Activated naive CD8-positive, alpha-beta T cell treated with anti-CD3 and anti-CD28 coated beads for 36 hours (primary cell): Measurements from ENCODE around the gene SKI. TPM values are rescaled to one million over a fixed set of nuclear protein-coding genes. Genes with fewer than 3 reads are reported as not detected.

Experiments used
- DNase-seq: peaks from one replicate; pipeline ENCODE4 v3.0.0; 2021
- H3K27ac Mint-ChIP-seq: one replicate; pipeline ENCODE4 v1.8.0; 2022; ENCODE audit warnings: mild to moderate bottlenecking, moderate library complexity, mixed read lengths
- H3K27me3 Mint-ChIP-seq: one replicate; pipeline ENCODE4 v1.8.0; 2022; ENCODE audit warnings: mild to moderate bottlenecking, mixed read lengths
- H3K36me3 Mint-ChIP-seq: one replicate; pipeline ENCODE4 v1.8.0; 2021; ENCODE audit warnings: mild to moderate bottlenecking, mixed read lengths
- H3K4me1 Mint-ChIP-seq: one replicate; pipeline ENCODE4 v1.8.0; 2021; ENCODE audit warnings: mixed read lengths
- H3K4me3 Mint-ChIP-seq: one replicate; pipeline ENCODE4 v1.8.0; 2022; ENCODE audit warnings: mild to moderate bottlenecking, moderate library complexity, mixed read lengths
- H3K9me3 Mint-ChIP-seq: one replicate; pipeline ENCODE4 v1.8.0; 2022; ENCODE audit warnings: mixed read lengths
- total RNA-seq, 2 experiments: library from RNA; stranded (reverse); gene quantifications; one replicate each; pipeline ENCODE4 v1.2.3, GENCODE V29; 2021

SKI gene
- total RNA-seq, 2 experiments from 2014 or later: 25.4 to 27.3 TPM

- Mint-ChIP-seq H3K27me3 (no peaks in the 10 kb centered on the region), H3K4me1 (no peaks in the 10 kb centered on the region), H3K36me3 (no peaks in the 10 kb centered on the region), H3K9me3 (no peaks in the 10 kb centered on the region), H3K4me3 (peak overlapping the region; percentile 7), H3K27ac (no peak overlapping the region)
- DNase-seq: peak; percentile 59
These were observed 15.3 kb upstream of the SKI start for GRCh38 chr1:2212532-2213491.

GRCh38 chr1:2213576-2214505 is 14.3 kb upstream of the SKI start:
- no peak overlapping the region for H3K4me3 Mint-ChIP-seq
- no peaks in the 10 kb centered on the region for H3K36me3 Mint-ChIP-seq
- H3K9me3 Mint-ChIP-seq: no peaks in the 10 kb centered on the region
- H3K27ac Mint-ChIP-seq: no peak overlapping the region
- H3K27me3 Mint-ChIP-seq: no peaks in the 10 kb centered on the region
- DNase-seq: no peak
- H3K4me1 Mint-ChIP-seq: no peaks in the 10 kb centered on the region

GRCh38 chr1:2214541-2215241 is 13.4 kb upstream of the SKI start:
- Mint-ChIP-seq H3K4me3 (no peak overlapping the region), H3K27ac (no peak overlapping the region), H3K36me3 (no peaks in the 10 kb centered on the region), H3K4me1 (no peaks in the 10 kb centered on the region), H3K27me3 (no peaks in the 10 kb centered on the region), H3K9me3 (no peaks in the 10 kb centered on the region)
- no peak for DNase-seq

DNA sequence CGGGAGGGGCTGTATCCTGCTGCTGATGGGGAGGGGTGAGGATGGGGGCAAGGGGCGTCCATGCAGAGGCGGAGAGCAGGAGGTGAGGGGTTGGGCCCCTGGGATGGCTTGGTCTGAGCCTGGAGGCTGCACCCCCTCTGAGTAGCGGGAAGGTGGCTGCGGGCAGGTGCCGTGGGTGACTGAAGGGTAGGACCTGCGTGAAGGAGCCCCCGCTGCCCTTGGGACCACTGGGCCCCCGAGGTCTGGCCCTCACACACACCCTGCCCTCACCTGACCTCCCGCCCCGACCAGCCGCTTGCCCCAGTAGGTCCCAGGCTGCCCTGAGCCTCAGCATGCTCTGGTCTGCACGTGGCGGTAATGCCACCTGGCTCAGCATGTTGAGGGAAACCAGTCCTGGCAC is 12.8 kb upstream of the SKI start:
- Mint-ChIP-seq H3K27me3 (no peaks in the 10 kb centered on the region), H3K27ac (no peak overlapping the region), H3K36me3 (no peaks in the 10 kb centered on the region), H3K4me1 (no peaks in the 10 kb centered on the region), H3K4me3 (no peak overlapping the region), H3K9me3 (no peaks in the 10 kb centered on the region)
- no peak for DNase-seq

DNA sequence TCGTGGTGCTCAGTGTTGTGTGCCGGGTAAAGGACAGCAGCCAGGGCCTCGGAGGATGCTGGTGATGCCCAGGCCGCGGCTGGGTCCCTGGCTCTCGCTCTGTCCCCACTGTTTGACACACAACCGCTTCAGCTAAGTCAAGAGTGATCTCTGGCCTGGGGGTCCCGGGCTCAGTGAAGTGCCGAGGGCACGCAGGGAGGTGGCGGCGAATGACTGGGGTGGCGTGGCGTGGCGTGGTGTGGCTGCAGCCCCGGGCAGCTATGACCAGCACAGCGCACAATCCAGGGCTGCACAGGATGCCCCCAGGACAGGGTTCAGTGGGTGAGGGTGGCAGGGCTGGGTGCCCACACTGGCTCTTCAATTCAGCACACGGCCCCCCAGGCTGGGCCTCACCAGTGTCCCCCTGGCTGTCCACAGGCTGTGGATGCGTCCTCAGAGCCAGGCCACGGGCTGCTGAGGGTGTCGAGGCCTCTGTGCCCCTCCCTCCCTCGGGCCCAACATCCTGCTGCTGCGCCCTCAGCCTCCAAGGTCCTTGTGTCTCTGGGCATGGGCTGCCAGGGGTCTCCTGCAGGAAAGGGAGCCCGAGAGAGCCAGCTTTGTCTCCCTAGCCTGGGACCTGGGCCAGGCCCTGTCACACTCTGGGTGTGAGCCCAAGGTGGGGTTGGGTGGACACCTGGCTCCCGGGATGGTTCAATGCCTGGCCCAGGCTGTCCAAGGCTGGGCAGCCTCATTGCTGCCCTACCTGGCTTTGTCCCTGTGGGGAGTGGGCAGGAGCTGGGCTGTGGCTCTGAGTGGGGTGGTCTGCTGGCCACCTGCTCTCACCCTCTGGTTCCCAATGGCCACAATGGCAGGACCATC is 12.0 kb upstream of the SKI start:
- H3K4me3 Mint-ChIP-seq: no peak overlapping the region
- no peak for DNase-seq
- no peaks in the 10 kb centered on the region for H3K36me3 Mint-ChIP-seq
- no peaks in the 10 kb centered on the region for H3K9me3 Mint-ChIP-seq
- H3K27me3 Mint-ChIP-seq: no peaks in the 10 kb centered on the region
- H3K27ac Mint-ChIP-seq: no peak overlapping the region
- H3K4me1 Mint-ChIP-seq: no peaks in the 10 kb centered on the region

GRCh38 chr1:2216767-2217058 is 11.4 kb upstream of the SKI start:
- Mint-ChIP-seq H3K36me3 (no peaks in the 10 kb centered on the region), H3K4me1 (no peaks in the 10 kb centered on the region), H3K27ac (no peak overlapping the region), H3K9me3 (no peaks in the 10 kb centered on the region), H3K27me3 (no peaks in the 10 kb centered on the region), H3K4me3 (no peak overlapping the region)
- no peak for DNase-seq

GRCh38 chr1:2221271-2221670 is 6.8 kb upstream of the SKI start:
- no peaks in the 10 kb centered on the region for H3K4me1 Mint-ChIP-seq
- no peaks in the 10 kb centered on the region for H3K36me3 Mint-ChIP-seq
- DNase-seq: no peak
- no peak overlapping the region for H3K4me3 Mint-ChIP-seq
- H3K27me3 Mint-ChIP-seq: no peaks in the 10 kb centered on the region
- no peaks in the 10 kb centered on the region for H3K9me3 Mint-ChIP-seq
- H3K27ac Mint-ChIP-seq: no peak overlapping the region

GRCh38 chr1:2224170-2224584 is 3.9 kb upstream of the SKI start:
- no peak overlapping the region for H3K27ac Mint-ChIP-seq
- DNase-seq: no peak
- H3K4me1 Mint-ChIP-seq: no peaks in the 10 kb centered on the region
- H3K4me3 Mint-ChIP-seq: no peak overlapping the region
- H3K9me3 Mint-ChIP-seq: no peaks in the 10 kb centered on the region
- H3K27me3 Mint-ChIP-seq: no peaks in the 10 kb centered on the region
- H3K36me3 Mint-ChIP-seq: peaks cover 3% of the 10 kb centered on the region

- Mint-ChIP-seq H3K27me3 (no peaks in the 10 kb centered on the region), H3K27ac (no peak overlapping the region), H3K4me3 (no peak overlapping the region), H3K4me1 (no peaks in the 10 kb centered on the region), H3K36me3 (peaks cover 7% of the 10 kb centered on the region), H3K9me3 (no peaks in the 10 kb centered on the region)
- no peak for DNase-seq
These were observed 3.3 kb upstream of the SKI start for GRCh38 chr1:2224631-2225428.

DNA sequence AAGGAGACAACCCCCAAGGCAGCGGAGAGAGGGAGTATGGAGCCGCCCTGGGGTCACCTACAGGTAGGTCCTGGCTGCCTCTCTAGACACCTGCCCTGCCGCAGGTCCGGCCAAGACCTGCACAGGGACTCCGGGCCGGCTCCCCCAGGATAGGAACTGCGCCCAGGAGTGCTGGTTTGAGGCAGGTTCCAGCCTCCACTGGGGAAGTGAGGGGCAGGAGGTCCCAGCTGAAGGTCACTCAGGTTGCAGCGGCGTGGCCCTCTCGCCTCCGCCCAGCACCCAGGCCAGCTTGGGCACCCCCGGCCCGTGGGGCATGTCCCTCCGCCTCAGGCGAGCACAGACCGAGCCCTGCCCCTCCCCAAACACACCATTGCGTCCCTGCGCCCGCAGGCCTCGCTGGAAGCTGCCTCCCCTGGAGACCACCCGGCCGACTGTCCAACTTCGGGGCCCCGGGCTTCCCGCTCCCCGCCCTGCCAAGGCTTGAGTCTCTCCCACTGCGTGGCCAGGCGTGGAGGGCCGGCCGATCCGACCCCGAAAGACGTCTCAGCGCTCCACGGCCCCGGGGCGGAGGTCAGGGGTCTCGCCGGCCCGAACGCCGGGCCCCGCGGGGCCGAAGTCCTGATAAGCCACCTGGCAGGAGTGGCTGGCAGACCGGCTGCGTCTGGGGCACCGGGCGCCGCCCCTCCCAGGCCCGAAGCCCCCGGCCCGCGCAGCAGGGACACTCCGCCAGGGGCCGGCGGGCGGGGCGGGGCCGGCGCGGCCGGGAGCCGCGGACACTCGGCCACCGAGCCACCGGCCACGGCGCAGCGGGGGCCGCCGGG is 1.4 kb upstream of the SKI start:
- no peaks in the 10 kb centered on the region for H3K27me3 Mint-ChIP-seq
- H3K9me3 Mint-ChIP-seq: no peaks in the 10 kb centered on the region
- peaks cover 21% of the 10 kb centered on the region for H3K36me3 Mint-ChIP-seq
- peak overlapping the region; percentile 41 for H3K27ac Mint-ChIP-seq
- peak overlapping the region; percentile 64 for H3K4me3 Mint-ChIP-seq
- DNase-seq: no peak
- peaks cover 9% of the 10 kb centered on the region for H3K4me1 Mint-ChIP-seq

GRCh38 chr1:2227346-2228156 is 568 bp upstream of the SKI start:
- no peak overlapping the region for H3K27ac Mint-ChIP-seq

DNA sequence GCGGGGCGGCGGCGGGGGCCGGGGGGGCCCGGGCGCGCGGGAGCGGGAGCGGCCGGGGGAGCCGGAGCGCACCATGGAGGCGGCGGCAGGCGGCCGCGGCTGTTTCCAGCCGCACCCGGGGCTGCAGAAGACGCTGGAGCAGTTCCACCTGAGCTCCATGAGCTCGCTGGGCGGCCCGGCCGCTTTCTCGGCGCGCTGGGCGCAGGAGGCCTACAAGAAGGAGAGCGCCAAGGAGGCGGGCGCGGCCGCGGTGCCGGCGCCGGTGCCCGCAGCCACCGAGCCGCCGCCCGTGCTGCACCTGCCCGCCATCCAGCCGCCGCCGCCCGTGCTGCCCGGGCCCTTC is 546 bp downstream of the SKI start:
- H3K9me3 Mint-ChIP-seq: no peaks in the 10 kb centered on the region
- H3K27ac Mint-ChIP-seq: peak overlapping the region; percentile 94
- H3K4me3 Mint-ChIP-seq: peak overlapping the region; percentile 97
- peak; percentile 50 for DNase-seq
- peaks cover 24% of the 10 kb centered on the region for H3K4me1 Mint-ChIP-seq
- H3K36me3 Mint-ChIP-seq: peaks cover 28% of the 10 kb centered on the region
- no peaks in the 10 kb centered on the region for H3K27me3 Mint-ChIP-seq

More at GRCh38 chr1:2227346-2228156, 568 bp upstream of the SKI start:
- Mint-ChIP-seq H3K9me3 (no peaks in the 10 kb centered on the region), H3K4me1 (peaks cover 15% of the 10 kb centered on the region), H3K27me3 (no peaks in the 10 kb centered on the region), H3K36me3 (peaks cover 25% of the 10 kb centered on the region), H3K4me3 (peak overlapping the region; percentile 68)
- peak; percentile 98 for DNase-seq
